HepG2 (cell line): ENCODE measurements around the gene ZDHHC18. TPM values are rescaled to one million over a fixed set of nuclear protein-coding genes. Genes with fewer than 3 reads are reported as not detected.

Experiments used
- ARID5B ChIP-seq: IDR thresholded peaks from 2 replicates; pipeline ENCODE4 v1.4.0; 2020; ENCODE audit warnings: mild to moderate bottlenecking, missing genetic modification reagents
- ATF3 ChIP-seq: sonication (generic); formaldehyde crosslinking; IDR thresholded peaks from 2 replicates; pipeline ENCODE4 v1.4.0; 2020; ENCODE audit warnings: missing genetic modification reagents
- ATF7 ChIP-seq, 2 experiments: fragments of 450-650 bp in 1 of 2; sonication (generic) in 1 of 2; formaldehyde crosslinking in 1 of 2; IDR thresholded peaks; 2 replicates each; pipeline versions ENCODE4 v1.4.0 to v1.6.1; 2016 to 2020; ENCODE audit warnings: antibody characterized with exemption in 1 of 2, mild to moderate bottlenecking in 1 of 2, missing genetic modification reagents in 1 of 2
- CENPBD1 ChIP-seq: sonication (generic); formaldehyde crosslinking; IDR thresholded peaks from 2 replicates; pipeline ENCODE4 v1.8.0; 2022; ENCODE audit warnings: missing genetic modification reagents, low read depth, mild to moderate bottlenecking, borderline replicate concordance
- E2F5 ChIP-seq: sonication (generic); formaldehyde crosslinking; conservative IDR thresholded peaks from 2 replicates; pipeline ENCODE4 v1.4.0; 2020; ENCODE audit warnings: missing genetic modification reagents
- ELF3 ChIP-seq: IDR thresholded peaks from 2 replicates; pipeline ENCODE4 v1.6.1; 2016; ENCODE audit warnings: missing genetic modification reagents, missing compliant biosample characterization
- ELF4 ChIP-seq: sonication (generic); formaldehyde crosslinking; IDR thresholded peaks from 2 replicates; pipeline ENCODE4 v1.5.0; 2020; ENCODE audit warnings: missing genetic modification reagents, mild to moderate bottlenecking, moderate library complexity, borderline replicate concordance
- MIER2 ChIP-seq: IDR thresholded peaks from 2 replicates; pipeline ENCODE4 v1.6.1; 2016; ENCODE audit warnings: missing biosample characterization, missing genetic modification reagents
- POLR2A ChIP-seq, 2 experiments: IDR thresholded peaks; 2 replicates each; pipeline ENCODE4 v1.6.1; 2011; ENCODE audit warnings: low read depth in 2 of 2, low read length in 2 of 2, mild to moderate bottlenecking in 1 of 2, moderate library complexity in 1 of 2; ENCODE audit not compliant: insufficient read depth in 1 of 2
- PRDM10 ChIP-seq: sonication (generic); formaldehyde crosslinking; IDR thresholded peaks from 2 replicates; pipeline ENCODE4 v1.4.0; 2020; ENCODE audit warnings: low read depth, missing genetic modification reagents
- ZBTB7A ChIP-seq: sonication (generic); formaldehyde crosslinking; IDR thresholded peaks from 2 replicates; pipeline ENCODE4 v1.8.0; 2022; ENCODE audit warnings: mild to moderate bottlenecking, missing genetic modification reagents
- ZC3H13 ChIP-seq: sonication (generic); formaldehyde crosslinking; IDR thresholded peaks from 2 replicates; pipeline ENCODE4 v1.8.1; 2023; ENCODE audit warnings: mild to moderate bottlenecking, missing genetic modification reagents, moderate library complexity
- ZNF687 ChIP-seq: sonication (generic); formaldehyde crosslinking; IDR thresholded peaks from 2 replicates; pipeline ENCODE4 v1.5.1; 2020; ENCODE audit warnings: mild to moderate bottlenecking, missing genetic modification reagents, moderate library complexity
- polyA plus RNA-seq, 8 experiments: library from polyadenylated mRNA; depleted of rRNA in 3 of 8; stranded (reverse) in 7 of 8; unstranded in 1 of 8; fragments of >200 nt; fragmentation: Illumina TruSeq in 4 of 8; extraction: Trizol in 4 of 8; gene quantifications; 2 replicates each; pipeline versions ENCODE4 v1.2.1 to v1.2.3, GENCODE V29; 2011 to 2016; ENCODE audit warnings: low read depth in 4 of 8, missing spikeins in 1 of 8, mixed read lengths in 1 of 8; ENCODE audit not compliant: insufficient read depth in 1 of 8
- total RNA-seq, 5 experiments: library from RNA; depleted of rRNA; stranded (reverse); fragments of >200 nt; fragmentation: Illumina TruSeq; extraction: Trizol; gene quantifications; 2 replicates each; pipeline ENCODE4 v1.2.3, GENCODE V29; 2016; ENCODE audit warnings: low read depth in 1 of 5

The ZDHHC18 gene
- total and polyA plus RNA-seq, 2 of the 13 experiments (the other 11 are each of a cell fraction or from before 2014, with no cell fraction given), result 13.2 to 35.3 TPM

- TF ChIP-seq ATF7 (IDR thresholded peaks at IDR 0.05), result peak; percentile 33; the same call in 1 of the 2 replicates
- TF ChIP-seq ATF7 (CRISPR knock-in tag; IDR thresholded peaks at IDR 0.05), result peak; percentile 41; the same call in 1 of the 2 replicates
- no peak for TF ChIP-seq POLR2A (IDR thresholded peaks at IDR 0.05; ENCODE audit: insufficient read depth in 1 of 2, low read depth in 2 of 2, low read length in 2 of 2)
- peak; percentile 43; the same call in 1 of the 2 replicates for TF ChIP-seq ELF3 (CRISPR knock-in tag)
- 0 out of 2 replicates have a peak, but pooled peaks have one; percentile 20 for TF ChIP-seq PRDM10 (CRISPR knock-in tag)
- no peak for TF ChIP-seq ATF3 (CRISPR knock-in tag)
- TF ChIP-seq MIER2 (CRISPR knock-in tag), result 0 out of 2 replicates have a peak, but pooled peaks have one; percentile 32
- peak; percentile 36; the same call in 1 of the 2 replicates for TF ChIP-seq ZBTB7A (CRISPR knock-in tag)
- no peak for TF ChIP-seq E2F5 (CRISPR knock-in tag)
- no peak for TF ChIP-seq ELF4 (CRISPR knock-in tag)
- peak; percentile 89 for TF ChIP-seq ARID5B (CRISPR knock-in tag)
- TF ChIP-seq ZNF687 (CRISPR knock-in tag), result peak; percentile 55
- TF ChIP-seq CENPBD1, result no peak
- TF ChIP-seq ZC3H13 (CRISPR knock-in tag), result 0 out of 2 replicates have a peak, but pooled peaks have one; percentile 54
These were observed 5.2 kb downstream of the ZDHHC18 start (continued) for GRCh38 chr1:26831546-26832248.
